NK-92 (cell line): ENCODE measurements around the gene BARX1.
"Not testable (repeated sequence)": the region's sequence is repeated elsewhere in the genome, so short reads cannot be mapped to it uniquely, and the experiment has no call there.

ENCODE experiments used
- DNase-seq: peaks from one replicate; lab custom pipeline; 2025; ENCODE audit not compliant: unreplicated experiment; lab: John Stamatoyannopoulos, UW

The BARX1 gene

GRCh38 chr9:93967020-93967803, 12.1 kb upstream of the BARX1 start:
- DNase-seq = no peak

- no peak for DNase-seq
Measured at GRCh38 chr9:93965830-93966577, 10.8 kb upstream of the BARX1 start.

GRCh38 chr9:93964685-93965084, 9.5 kb upstream of the BARX1 start:
- DNase-seq = no peak

- no peak for DNase-seq
Measured at GRCh38 chr9:93963969-93964368, 8.8 kb upstream of the BARX1 start.

- not testable (repeated sequence) for DNase-seq
Measured at GRCh38 chr9:93963489-93963888, 8.3 kb upstream of the BARX1 start.

GRCh38 chr9:93962561-93963440, 7.6 kb upstream of the BARX1 start:
- DNase-seq = no peak

- no peak for DNase-seq
Measured at GRCh38 chr9:93962017-93962416, 6.9 kb upstream of the BARX1 start.

GRCh38 chr9:93960971-93961841, 6.1 kb upstream of the BARX1 start:
- DNase-seq = no peak

- DNase-seq = no peak
Measured at GRCh38 chr9:93960221-93960970, 5.2 kb upstream of the BARX1 start.

- DNase-seq = no peak
Measured at GRCh38 chr9:93959739-93960154, 4.6 kb upstream of the BARX1 start.

GRCh38 chr9:93958819-93959682, 3.9 kb upstream of the BARX1 start:
- no peak for DNase-seq

GRCh38 chr9:93958121-93958818, 3.1 kb upstream of the BARX1 start:
- DNase-seq = no peak

GRCh38 chr9:93955981-93956784, 1.0 kb upstream of the BARX1 start:
- no peak for DNase-seq

- DNase-seq = no peak
Measured at GRCh38 chr9:93954434-93955061, 607 bp downstream of the BARX1 start.

- no peak for DNase-seq
Measured at GRCh38 chr9:93953496-93954433, 1.4 kb downstream of the BARX1 start.
